ENCODE measurements around the gene HSPA8. TPM values are rescaled to one million over a fixed set of nuclear protein-coding genes. Genes with fewer than 3 reads are reported as not detected.

HSPA8 gene
- total and polyA plus RNA-seq, 10 of the 15 experiments (the other 5 are each of a cell fraction or from before 2014, with no cell fraction given) = 1,190 to 3,205 (median 2,045) TPM

GRCh38 chr11:123062158-123062891, 389 bp upstream of the HSPA8 start:
- H3K4me2 ChIP-seq (ENCODE audit: control insufficient read depth, insufficient read depth) = peak overlapping the region; percentile 98; the same call in 1 of the 2 replicates
- ChIA-PET CTCF (interaction anchor here (0.9 to 11.6 kb wide), 5 partner anchors 8 to 203 kb away, joined by 5 to 387 read pairs (median 22); no protein-coding TSS in a partner anchor), RAD21 (ENCODE audit: unreplicated experiment) (interaction anchor here (0.6 to 1.2 kb wide), 14 partner anchors 8 to 514 kb away, joined by 3 to 9 read pairs (median 3); no protein-coding TSS in a partner anchor), POLR2A (interaction anchor here (0.6 to 3.8 kb wide), 30 partner anchors 8 to 1782 kb away, joined by 3 to 10 read pairs (median 4); no protein-coding TSS in a partner anchor), SMC1A (ENCODE audit: uncharacterized antibody, unreplicated experiment) (interaction anchor here (0.6 to 1.7 kb wide), 4 partner anchors 41 to 211 kb away, joined by 3 to 4 read pairs (median 3); no protein-coding TSS in a partner anchor)
- H3K79me2 ChIP-seq (ENCODE audit: control insufficient read depth, insufficient read depth, low read length) = peaks cover 74% of the 10 kb centered on the region
- FAIRE-seq (no peak), DNase-seq (ENCODE audit: low read depth, low spot score) (peak; percentile 97), ATAC-seq (peak; percentile 90)
- no TSS peak for BruUV-seq (replicated peaks)
- H3K4me3 ChIP-seq = peak overlapping the region; percentile 73
- no peaks in the 10 kb centered on the region for H3K27me3 ChIP-seq (replicated peaks in 1 of 2; ENCODE audit: control insufficient read depth in 2 of 2, insufficient read depth in 2 of 2, low read length in 1 of 2)
- in situ Hi-C loops (cut with MboI) = loop anchor here (25.0 kb wide), 1 partner anchor 1600 kb away; the partner anchor contains the start of genes SORL1 and SORL1-AS1
- H2AFZ ChIP-seq (ENCODE audit: control insufficient read depth, low read depth, low read length) = peak overlapping the region; percentile 55
- peaks cover 17% of the 10 kb centered on the region; the same call in 1 of the 2 replicates for H4K20me1 ChIP-seq (ENCODE audit: control insufficient read depth, insufficient read depth)
- intact Hi-C loops (cut with micrococcal nuclease; ENCODE audit: unreplicated experiment) = loop anchor here (5.0 to 10.0 kb wide), 2 partner anchors 342 to 1770 kb away; partner anchors contain the start of gene SC5D
- H3K27ac ChIP-seq (ENCODE audit: control insufficient read depth, insufficient read depth) = peak overlapping the region; percentile 100
- peak overlapping the region; percentile 98 for H3K9ac ChIP-seq (ENCODE audit: control insufficient read depth, insufficient read depth, low read length)
- H3K4me1 ChIP-seq (ENCODE audit: control insufficient read depth, insufficient read depth, low read length) = peaks cover 14% of the 10 kb centered on the region; the same call in 1 of the 2 replicates
- H3K36me3 ChIP-seq (ENCODE audit: control insufficient read depth in 2 of 2, insufficient read depth in 2 of 2, low read length in 1 of 2) = peaks cover 21 to 33% of the 10 kb centered on the region in 2 experiments
- H3K9me3 ChIP-seq (replicated peaks; ENCODE audit: control insufficient read depth, insufficient read depth, low read length) = no peaks in the 10 kb centered on the region; the same call in 2 of the 3 replicates
- 0% methylated on average over 32 of the region's 63 CpGs for WGBS (ENCODE audit: insufficient coverage, insufficient replicate concordance, low lambda C conversion rate, missing lambda C conversion rate)
- TF ChIP-seq IKZF1 (conservative IDR thresholded peaks at IDR 0.05) = peak; percentile 63
- TF ChIP-seq SUZ12 (IDR thresholded peaks at IDR 0.05; ENCODE audit: unreplicated experiment) = no peak
- peak; percentile 63 for TF ChIP-seq IRF3 (IDR thresholded peaks at IDR 0.05)
- peak; percentile 82; the same call in 1 of the 2 replicates for TF ChIP-seq NBN (IDR thresholded peaks at IDR 0.05)
- TF ChIP-seq BRCA1 (IDR thresholded peaks at IDR 0.05; ENCODE audit: low read depth, low read length) = 0 out of 2 replicates have a peak, but pooled peaks have one; percentile 11
- TF ChIP-seq CHD1 (IDR thresholded peaks at IDR 0.05; ENCODE audit: low read depth, low read length) = peak; percentile 94; the same call in 1 of the 2 replicates
- no peak for TF ChIP-seq NKRF (conservative IDR thresholded peaks at IDR 0.05)
- peak; percentile 99 for TF ChIP-seq HSF1 (IDR thresholded peaks at IDR 0.05; ENCODE audit: low read depth, low read length)
- peak; percentile 70 for TF ChIP-seq E2F4 (IDR thresholded peaks at IDR 0.05; ENCODE audit: low read depth, low read length)
- TF ChIP-seq E2F8 (IDR thresholded peaks at IDR 0.05; ENCODE audit: low read depth, partially characterized antibody) = peak; percentile 26
- TF ChIP-seq FOS (IDR thresholded peaks at IDR 0.05; ENCODE audit: borderline replicate concordance, extremely low read depth, insufficient read length) = peak; percentile 46
- TF ChIP-seq TBL1XR1 (IDR thresholded peaks at IDR 0.05; ENCODE audit: low read depth, low read length) = peak; percentile 10; the same call in 1 of the 2 replicates
- peak; percentile 42; the same call in 1 of the 2 replicates for TF ChIP-seq ATF7 (IDR thresholded peaks at IDR 0.05; ENCODE audit: low read depth)

Data from GM12878 (cell line).